GM12878 (cell line): ENCODE data around the gene IGLON5.

Source experiments
- CHD1 ChIP-seq: IDR thresholded peaks from 2 replicates; pipeline ENCODE4 v1.6.1; 2012; ENCODE audit warnings: low read depth, low read length, improper control_type of control experiment
- CHD2 ChIP-seq: IDR thresholded peaks from 2 replicates; pipeline ENCODE4 v1.6.1; 2011; ENCODE audit warnings: low read depth, low read length, improper control_type of control experiment, borderline replicate concordance
- CTCF ChIP-seq, 3 experiments: IDR thresholded peaks in 2 of 3; conservative IDR thresholded peaks in 1 of 3; 2 replicates each; pipeline ENCODE4 v1.5.1; 2011; ENCODE audit warnings: low read depth in 3 of 3, low read length in 3 of 3, mild to moderate bottlenecking in 3 of 3, control low read depth in 2 of 3, moderate library complexity in 2 of 3, inconsistent platforms in 1 of 3, mixed read lengths in 1 of 3; ENCODE audit not compliant: control insufficient read depth in 2 of 3, insufficient read depth in 1 of 3; ENCODE audit errors: extremely low read depth in 1 of 3
- FOS ChIP-seq: IDR thresholded peaks from 3 replicates; pipeline ENCODE4 v1.6.1; 2011; ENCODE audit warnings: borderline replicate concordance; ENCODE audit not compliant: insufficient read length; ENCODE audit errors: extremely low read depth
- GABPA ChIP-seq: IDR thresholded peaks from 2 replicates; pipeline ENCODE4 v1.6.1; 2014; ENCODE audit warnings: antibody characterized with exemption, low read depth, mild to moderate bottlenecking, inconsistent platforms
- HDAC2 ChIP-seq: fragments of 200-600 bp; sonication (generic); IDR thresholded peaks from 2 replicates; pipeline ENCODE4 v1.6.1; 2017
- JUND ChIP-seq: IDR thresholded peaks from 2 replicates; pipeline ENCODE4 v1.6.1; 2012; ENCODE audit warnings: low read depth, mild to moderate bottlenecking, low read length, improper control_type of control experiment, moderate library complexity
- MAX ChIP-seq: IDR thresholded peaks from 2 replicates; pipeline ENCODE4 v1.6.1; 2012; ENCODE audit warnings: low read depth, low read length, improper control_type of control experiment
- MXI1 ChIP-seq: fragments of 150-350 bp; IDR thresholded peaks from 2 replicates; pipeline ENCODE4 v1.6.1; 2011; ENCODE audit warnings: low read depth, mild to moderate bottlenecking, inconsistent platforms, low read length, improper control_type of control experiment
- MYC ChIP-seq: IDR thresholded peaks from 2 replicates; pipeline ENCODE4 v1.6.1; 2011; ENCODE audit warnings: mild to moderate bottlenecking, low read length, moderate library complexity, inconsistent platforms; ENCODE audit not compliant: insufficient read depth, insufficient replicate concordance, insufficient read length, severe bottlenecking
- NR2C1 ChIP-seq: fragments of 450-650 bp; IDR thresholded peaks from 2 replicates; pipeline ENCODE4 v1.6.1; 2017; ENCODE audit warnings: antibody characterized with exemption, mild to moderate bottlenecking, moderate library complexity
- PML ChIP-seq: IDR thresholded peaks from 2 replicates; pipeline ENCODE4 v1.6.1; 2012; ENCODE audit warnings: low read length, inconsistent platforms
- RUNX3 ChIP-seq: IDR thresholded peaks from 2 replicates; pipeline ENCODE4 v1.6.1; 2012; ENCODE audit warnings: low read length, inconsistent platforms

GRCh38 chr19:51345076-51345620, 33.7 kb downstream of the IGLON5 start:
- TF ChIP-seq MXI1 (no peak), MAX (no peak), GABPA (no peak), RUNX3 (no peak), JUND (no peak), CTCF (IDR thresholded peaks at IDR 0.05 in 2 of 3, conservative IDR thresholded peaks at IDR 0.05 in 1 of 3; ENCODE audit: control insufficient read depth in 2 of 3, extremely low read depth in 1 of 3, insufficient read depth in 1 of 3, low read depth in 3 of 3, low read length in 3 of 3) (no peak), PML (no peak), MYC (no peak), CHD2 (no peak), HDAC2 (no peak), FOS (no peak), NR2C1 (no peak), CHD1 (no peak)
